ENCODE measurements around the gene MID1. TPM values are rescaled to one million over a fixed set of nuclear protein-coding genes. Genes with fewer than 3 reads are reported as not detected.

MID1 gene
- total RNA-seq, 1 donor from 2014 or later: 0.18 TPM

DNA sequence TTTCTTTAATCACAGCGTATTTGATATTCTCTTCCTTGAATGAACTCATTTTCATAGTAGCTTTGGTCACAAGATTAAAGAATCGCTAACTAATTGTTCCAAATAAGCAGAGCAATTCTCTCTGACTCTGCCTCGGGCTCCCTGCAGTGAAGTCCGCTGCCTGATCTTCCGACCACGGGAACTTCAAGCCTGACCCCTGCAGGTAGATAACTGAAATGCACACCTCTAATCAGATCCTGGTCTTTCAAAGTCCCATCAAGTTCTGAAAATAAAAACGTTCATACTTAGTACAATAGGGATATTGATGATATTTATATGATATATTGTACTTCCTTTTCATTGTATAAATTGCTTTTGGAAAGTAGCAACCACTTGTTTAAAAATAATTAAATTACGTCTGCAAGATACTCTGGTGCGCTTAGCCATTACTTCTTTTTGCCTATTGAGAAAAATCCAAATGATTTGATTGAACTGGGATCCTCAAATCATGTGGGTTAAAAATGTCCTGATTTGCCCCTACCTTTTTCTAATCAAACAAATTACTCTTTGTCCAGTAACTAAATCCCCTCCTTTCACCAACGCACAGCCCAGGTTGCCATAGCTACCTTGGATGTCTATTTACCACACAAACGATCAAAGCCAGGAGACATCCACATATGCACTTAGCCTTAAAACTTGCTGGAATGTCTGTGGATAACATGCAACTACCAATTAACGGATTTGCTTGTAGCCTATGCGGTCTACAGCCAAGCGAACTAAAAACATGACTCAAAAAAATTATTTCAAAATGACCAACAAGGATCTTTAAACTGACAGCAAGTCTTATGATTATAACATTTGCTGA, 4.2 kb downstream of the MID1 start:
- TF ChIP-seq, protein P1, sequence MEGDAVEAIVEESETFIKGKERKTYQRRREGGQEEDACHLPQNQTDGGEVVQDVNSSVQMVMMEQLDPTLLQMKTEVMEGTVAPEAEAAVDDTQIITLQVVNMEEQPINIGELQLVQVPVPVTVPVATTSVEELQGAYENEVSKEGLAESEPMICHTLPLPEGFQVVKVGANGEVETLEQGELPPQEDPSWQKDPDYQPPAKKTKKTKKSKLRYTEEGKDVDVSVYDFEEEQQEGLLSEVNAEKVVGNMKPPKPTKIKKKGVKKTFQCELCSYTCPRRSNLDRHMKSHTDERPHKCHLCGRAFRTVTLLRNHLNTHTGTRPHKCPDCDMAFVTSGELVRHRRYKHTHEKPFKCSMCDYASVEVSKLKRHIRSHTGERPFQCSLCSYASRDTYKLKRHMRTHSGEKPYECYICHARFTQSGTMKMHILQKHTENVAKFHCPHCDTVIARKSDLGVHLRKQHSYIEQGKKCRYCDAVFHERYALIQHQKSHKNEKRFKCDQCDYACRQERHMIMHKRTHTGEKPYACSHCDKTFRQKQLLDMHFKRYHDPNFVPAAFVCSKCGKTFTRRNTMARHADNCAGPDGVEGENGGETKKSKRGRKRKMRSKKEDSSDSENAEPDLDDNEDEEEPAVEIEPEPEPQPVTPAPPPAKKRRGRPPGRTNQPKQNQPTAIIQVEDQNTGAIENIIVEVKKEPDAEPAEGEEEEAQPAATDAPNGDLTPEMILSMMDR (IDR thresholded peaks at IDR 0.05): no peak
- H3K9me3 Mint-ChIP-seq: no peaks in the 10 kb centered on the region
- DNase-seq: no peak
- peak; percentile 57 for ATAC-seq (ENCODE audit: low read depth)
- ChIA-PET POLR2A (no interaction called here), CTCF (interaction anchor here (1.5 to 6.2 kb wide), 2 partner anchors 16 to 426 kb away, joined by 4 to 63 read pairs; no protein-coding TSS in a partner anchor)
- peaks cover 15% of the 10 kb centered on the region for H3K4me1 Mint-ChIP-seq
- no peak overlapping the region for H3K27ac Mint-ChIP-seq
- H3K36me3 Mint-ChIP-seq (ENCODE audit: low read depth): no peaks in the 10 kb centered on the region
- no peak overlapping the region for H3K4me3 Mint-ChIP-seq
- intact Hi-C loops (cut with micrococcal nuclease): loop anchor here (1.0 to 10.0 kb wide), 2 partner anchors 427 to 631 kb away; no protein-coding TSS in a partner anchor
- H3K27me3 Mint-ChIP-seq: peaks cover 18% of the 10 kb centered on the region

DNA sequence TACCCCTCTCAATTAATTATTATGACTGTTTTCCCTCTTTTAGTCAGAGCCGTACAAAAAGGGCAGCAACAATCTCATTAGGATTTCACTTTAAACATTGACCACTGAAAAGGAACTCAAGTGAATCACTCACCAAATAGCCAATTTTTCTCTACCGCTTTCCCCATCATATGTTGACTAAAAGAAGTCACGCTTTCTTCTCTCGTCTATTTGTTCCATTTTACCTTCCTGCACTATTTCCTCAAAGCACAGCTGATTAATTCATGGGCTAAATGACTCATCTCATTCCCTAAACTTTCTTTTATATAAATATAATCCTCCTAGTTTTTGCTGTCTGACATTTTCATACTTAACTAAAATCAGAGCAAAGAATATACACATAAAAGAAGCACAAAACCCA, 8.2 kb downstream of the MID1 start:
- H3K36me3 Mint-ChIP-seq (ENCODE audit: low read depth): no peaks in the 10 kb centered on the region
- no peak overlapping the region for H3K27ac Mint-ChIP-seq
- TF ChIP-seq, protein P1 (IDR thresholded peaks at IDR 0.05): no peak
- ATAC-seq (ENCODE audit: low read depth) (no peak), DNase-seq (no peak)
- H3K4me3 Mint-ChIP-seq: no peak overlapping the region
- peaks cover 15% of the 10 kb centered on the region for H3K27me3 Mint-ChIP-seq
- POLR2A ChIA-PET: no interaction called here
- no peaks in the 10 kb centered on the region for H3K9me3 Mint-ChIP-seq
- intact Hi-C loops (cut with micrococcal nuclease): loop anchor here (10.0 kb wide), 1 partner anchor 627 kb away; no protein-coding TSS in a partner anchor
- H3K4me1 Mint-ChIP-seq: no peaks in the 10 kb centered on the region
- CTCF ChIA-PET: no interaction called here

DNA sequence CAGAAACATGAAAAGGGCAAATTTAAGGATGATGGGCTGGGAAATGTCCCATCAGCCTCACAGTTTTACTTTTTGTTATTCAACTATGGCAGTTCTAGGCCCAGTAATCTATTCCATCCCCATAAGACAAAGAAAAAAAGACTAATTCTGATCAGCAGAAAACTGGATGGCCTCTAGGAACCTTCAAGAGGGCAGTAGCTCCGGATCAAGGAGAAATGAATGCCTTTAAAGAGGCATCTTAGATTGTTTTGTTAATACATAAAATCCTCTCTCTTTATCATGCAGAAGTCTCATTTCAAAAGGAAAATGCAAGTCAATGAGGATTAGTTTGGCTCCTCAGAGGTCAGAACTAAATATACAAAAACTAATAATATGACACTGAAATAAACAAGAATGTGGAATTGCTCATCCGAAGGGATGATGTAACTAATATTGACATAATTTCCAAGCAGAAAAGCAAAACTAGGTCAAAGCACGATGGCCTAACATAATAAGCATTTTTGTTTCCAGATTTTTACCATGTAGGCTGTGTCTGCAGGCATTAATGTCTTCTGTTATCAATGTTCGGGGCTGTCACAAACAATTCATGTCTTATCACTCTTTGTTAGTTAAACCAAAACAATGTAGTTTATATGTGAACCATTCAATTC, 8.8 kb downstream of the MID1 start:
- Mint-ChIP-seq H3K27me3 (peaks cover 15% of the 10 kb centered on the region), H3K4me3 (no peak overlapping the region), H3K4me1 (no peaks in the 10 kb centered on the region), H3K27ac (no peak overlapping the region), H3K9me3 (no peaks in the 10 kb centered on the region), H3K36me3 (ENCODE audit: low read depth) (no peaks in the 10 kb centered on the region)
- ChIA-PET POLR2A (no interaction called here), CTCF (no interaction called here)
- intact Hi-C loops (cut with micrococcal nuclease): loop anchor here (10.0 kb wide), 1 partner anchor 627 kb away; no protein-coding TSS in a partner anchor
- no peak for DNase-seq
- TF ChIP-seq, protein P1 (IDR thresholded peaks at IDR 0.05): no peak
- no peak for ATAC-seq (ENCODE audit: low read depth)

DNA sequence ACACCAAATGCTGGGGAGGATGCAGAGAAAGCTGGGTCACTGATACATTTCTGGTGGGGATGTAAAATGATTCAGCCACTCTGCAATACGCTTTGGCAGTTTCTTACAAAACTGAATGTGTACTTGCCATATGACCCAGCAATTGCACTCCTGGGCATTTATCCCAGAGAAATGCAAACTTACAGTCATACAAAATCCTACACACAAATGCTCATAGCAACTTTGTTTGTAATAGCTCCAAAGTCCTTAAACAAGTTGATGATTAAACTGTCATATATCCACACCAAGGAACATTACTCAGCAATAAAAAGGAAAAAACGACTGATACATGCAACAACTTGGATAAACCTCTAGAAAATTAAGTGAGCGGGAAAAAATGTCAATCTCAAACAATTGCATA, 12.3 kb downstream of the MID1 start:
- POLR2A ChIA-PET: no interaction called here
- DNase-seq (no peak), ATAC-seq (ENCODE audit: low read depth) (no peak)
- Mint-ChIP-seq H3K36me3 (ENCODE audit: low read depth) (no peaks in the 10 kb centered on the region), H3K27me3 (peaks cover 4% of the 10 kb centered on the region), H3K9me3 (no peaks in the 10 kb centered on the region), H3K27ac (no peak overlapping the region), H3K4me3 (no peak overlapping the region), H3K4me1 (no peaks in the 10 kb centered on the region)
- intact Hi-C loops (cut with micrococcal nuclease): no loop called here
- CTCF ChIA-PET: no interaction called here
- TF ChIP-seq, protein P1 (IDR thresholded peaks at IDR 0.05): no peak

DNA sequence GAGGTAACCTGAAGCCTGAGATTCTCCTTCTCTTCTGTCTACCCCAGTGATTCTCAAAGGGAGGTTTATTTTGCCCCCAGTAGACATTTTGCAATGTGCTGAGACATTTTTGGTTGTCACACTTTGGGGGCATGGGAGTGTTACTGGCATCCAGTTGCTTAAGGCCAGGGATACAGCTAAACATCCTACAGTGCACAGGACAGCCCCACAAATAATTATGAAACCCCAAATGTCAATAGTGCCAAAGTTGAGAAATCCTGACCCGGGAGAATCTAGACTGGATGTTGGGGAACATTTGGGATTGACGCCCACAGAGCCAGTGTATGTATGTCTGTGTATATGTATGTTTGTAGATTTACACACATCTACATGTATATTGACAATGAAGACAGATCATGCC, 13.2 kb downstream of the MID1 start:
- Mint-ChIP-seq H3K36me3 (ENCODE audit: low read depth) (no peaks in the 10 kb centered on the region), H3K27ac (no peak overlapping the region), H3K4me3 (no peak overlapping the region), H3K27me3 (peaks cover 4% of the 10 kb centered on the region), H3K4me1 (no peaks in the 10 kb centered on the region), H3K9me3 (no peaks in the 10 kb centered on the region)
- intact Hi-C loops (cut with micrococcal nuclease): no loop called here
- POLR2A ChIA-PET: no interaction called here
- ATAC-seq (ENCODE audit: low read depth): no peak
- CTCF ChIA-PET: no interaction called here
- TF ChIP-seq, protein P1 (IDR thresholded peaks at IDR 0.05): no peak
- no peak for DNase-seq
